ENCODE measurements around the gene C16orf78. TPM values are rescaled to one million over a fixed set of nuclear protein-coding genes. Genes with fewer than 3 reads are reported as not detected.

Gene C16orf78
- total RNA-seq, 1 donor from 2014 or later = not detected

GRCh38 chr16:49395021-49395420 lies 21.4 kb downstream of the C16orf78 start:
- no peak for DNase-seq

GRCh38 chr16:49396206-49396720 lies 22.7 kb downstream of the C16orf78 start:
- DNase-seq = no peak

GRCh38 chr16:49398761-49399160 lies 25.2 kb downstream of the C16orf78 start:
- DNase-seq = no peak

- no peak for DNase-seq
Measured at GRCh38 chr16:49399594-49400364, 26.2 kb downstream of the C16orf78 start.

- no peak for DNase-seq
Measured at GRCh38 chr16:49400611-49401010, 27.0 kb downstream of the C16orf78 start.

- no peak for DNase-seq
Measured at GRCh38 chr16:49405123-49405522, 31.5 kb downstream of the C16orf78 start.

GRCh38 chr16:49405530-49405929 lies 31.9 kb downstream of the C16orf78 start:
- no peak for DNase-seq

GRCh38 chr16:49407873-49408550 lies 34.4 kb downstream of the C16orf78 start:
- peak; percentile 59 for DNase-seq

GRCh38 chr16:49409121-49409520 lies 35.5 kb downstream of the C16orf78 start:
- DNase-seq = no peak

GRCh38 chr16:49410226-49410625 lies 36.6 kb downstream of the C16orf78 start:
- DNase-seq = no peak

GRCh38 chr16:49411121-49411970 lies 37.7 kb downstream of the C16orf78 start:
- no peak for DNase-seq

- DNase-seq = no peak
Measured at GRCh38 chr16:49414671-49415070, 41.1 kb downstream of the C16orf78 start.

GRCh38 chr16:49415083-49415482 lies 41.5 kb downstream of the C16orf78 start:
- no peak for DNase-seq

- no peak for DNase-seq
Measured at GRCh38 chr16:49416001-49416675, 42.5 kb downstream of the C16orf78 start.

GRCh38 chr16:49417354-49417753 lies 43.8 kb downstream of the C16orf78 start:
- no peak for DNase-seq

- DNase-seq = no peak
Measured at GRCh38 chr16:49419006-49419405, 45.4 kb downstream of the C16orf78 start.

GRCh38 chr16:49419862-49420261 lies 46.3 kb downstream of the C16orf78 start:
- DNase-seq = no peak

- no peak for DNase-seq
Measured at GRCh38 chr16:49422896-49423295, 49.3 kb downstream of the C16orf78 start.

- DNase-seq = no peak
Measured at GRCh38 chr16:49424961-49425360, 51.4 kb downstream of the C16orf78 start.

- DNase-seq = no peak
Measured at GRCh38 chr16:49427771-49428170, 54.2 kb downstream of the C16orf78 start.

- no peak for DNase-seq
Measured at GRCh38 chr16:49428808-49429207, 55.2 kb downstream of the C16orf78 start.

GRCh38 chr16:49431040-49431439 lies 57.4 kb downstream of the C16orf78 start:
- DNase-seq = no peak

Measured in skin of body (tissue), 2 donors.